PC-3 (cell line): ENCODE measurements around the gene GATAD2A.

Experiments
- EZH2 ChIP-seq: fragments of 300-600 bp; sonication (generic); IDR thresholded peaks from one replicate; pipeline ENCODE4 v1.6.1; 2017; ENCODE audit warnings: antibody characterized with exemption, mild to moderate bottlenecking, low read length; ENCODE audit not compliant: unreplicated experiment
- EZH2phosphoT487 ChIP-seq: fragments of 300-600 bp; sonication (generic); IDR thresholded peaks from 2 replicates; pipeline ENCODE4 v1.6.1; 2018; ENCODE audit warnings: mild to moderate bottlenecking, antibody characterized with exemption, low read length, borderline replicate concordance
- TF ChIP-seq, protein P1 (sequence below): fragments of 300-600 bp; sonication (generic); conservative IDR thresholded peaks from 2 replicates; pipeline ENCODE4 v1.5.1; 2017; ENCODE audit warnings: antibody characterized with exemption, low read depth, mild to moderate bottlenecking, low read length

GRCh38 chr19:19421299-19421696 lies 15.8 kb downstream of the GATAD2A start:
- TF ChIP-seq, protein P1, sequence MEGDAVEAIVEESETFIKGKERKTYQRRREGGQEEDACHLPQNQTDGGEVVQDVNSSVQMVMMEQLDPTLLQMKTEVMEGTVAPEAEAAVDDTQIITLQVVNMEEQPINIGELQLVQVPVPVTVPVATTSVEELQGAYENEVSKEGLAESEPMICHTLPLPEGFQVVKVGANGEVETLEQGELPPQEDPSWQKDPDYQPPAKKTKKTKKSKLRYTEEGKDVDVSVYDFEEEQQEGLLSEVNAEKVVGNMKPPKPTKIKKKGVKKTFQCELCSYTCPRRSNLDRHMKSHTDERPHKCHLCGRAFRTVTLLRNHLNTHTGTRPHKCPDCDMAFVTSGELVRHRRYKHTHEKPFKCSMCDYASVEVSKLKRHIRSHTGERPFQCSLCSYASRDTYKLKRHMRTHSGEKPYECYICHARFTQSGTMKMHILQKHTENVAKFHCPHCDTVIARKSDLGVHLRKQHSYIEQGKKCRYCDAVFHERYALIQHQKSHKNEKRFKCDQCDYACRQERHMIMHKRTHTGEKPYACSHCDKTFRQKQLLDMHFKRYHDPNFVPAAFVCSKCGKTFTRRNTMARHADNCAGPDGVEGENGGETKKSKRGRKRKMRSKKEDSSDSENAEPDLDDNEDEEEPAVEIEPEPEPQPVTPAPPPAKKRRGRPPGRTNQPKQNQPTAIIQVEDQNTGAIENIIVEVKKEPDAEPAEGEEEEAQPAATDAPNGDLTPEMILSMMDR = no peak
- TF ChIP-seq EZH2 = no peak
- TF ChIP-seq EZH2phosphoT487 = no peak
